SK-N-SH (cell line): ENCODE measurements around the gene EEF1B2. TPM values are rescaled to one million over a fixed set of nuclear protein-coding genes. Genes with fewer than 3 reads are reported as not detected.
"Not testable (repeated sequence)": the region's sequence is repeated elsewhere in the genome, so short reads cannot be mapped to it uniquely, and the experiment has no call there.

ENCODE experiments used
- CTCF ChIA-PET: fragments of 300-600, 350-600 bp; formaldehyde crosslinking; extraction: SDS; loops from one replicate; lab custom pipeline; 2021; lab: Yijun Ruan, JAX
- POLR2A ChIA-PET: fragments of 350-600 bp; sonication (Branson Sonifier 250); formaldehyde crosslinking; extraction: SDS; loops from one replicate; lab custom pipeline; 2020; ENCODE audit warnings: antibody characterized with exemption, inconsistent platforms; lab: Yijun Ruan, JAX
- DNase-seq: peaks from one replicate; pipeline ENCODE4 v3.0.0; 2012
- H2AFZ ChIP-seq: fragments of 200-600 bp; sonication (generic); 2 replicates; pipeline ENCODE4 v1.8.1; 2016; ENCODE audit warnings: antibody characterized with exemption, mild to moderate bottlenecking, low read depth
- H3F3A ChIP-seq: fragments of 200-600 bp; sonication (generic); replicated peaks from 2 replicates; pipeline ENCODE3; 2016; ENCODE audit warnings: antibody characterized with exemption, mild to moderate bottlenecking; ENCODE audit not compliant: insufficient read depth
- H3K27ac ChIP-seq, 2 experiments: fragments of 200-500 bp in 1 of 2; fragments of 200-600 bp in 1 of 2; sonication (Bioruptor generic) in 1 of 2; sonication (generic), shearing (Covaris generic) in 1 of 2; 2 replicates each; pipeline versions ENCODE4 v1.5.1 to v1.6.1; 2014 to 2016; ENCODE audit warnings: low read depth in 2 of 2, inconsistent platforms in 1 of 2, low read length in 1 of 2, mild to moderate bottlenecking in 1 of 2, mixed read lengths in 1 of 2
- H3K27me3 ChIP-seq: fragments of 200-600 bp; sonication (generic), shearing (Covaris generic); 2 replicates; pipeline ENCODE4 v1.6.1; 2016; ENCODE audit warnings: mixed run types; ENCODE audit not compliant: insufficient read depth
- H3K36me3 ChIP-seq, 2 experiments: fragments of 200-500 bp in 1 of 2; fragments of 200-600 bp in 1 of 2; sonication (Bioruptor generic) in 1 of 2; sonication (generic) in 1 of 2; replicated peaks in 1 of 2; 2 replicates each; pipeline versions ENCODE3 to v1.5.1; 2014 to 2016; ENCODE audit warnings: low read length in 1 of 2, mild to moderate bottlenecking in 1 of 2; ENCODE audit not compliant: insufficient read depth in 2 of 2, control insufficient read depth in 1 of 2
- H3K4me1 ChIP-seq, 2 experiments: fragments of 200-500 bp in 1 of 2; fragments of 200-600 bp in 1 of 2; sonication (Bioruptor generic) in 1 of 2; sonication (generic), shearing (Covaris generic) in 1 of 2; 2 replicates each; pipeline versions ENCODE4 v1.5.1 to v1.6.1; 2014 to 2016; ENCODE audit warnings: low read depth in 1 of 2, low read length in 1 of 2, mixed run types in 1 of 2; ENCODE audit not compliant: insufficient read depth in 2 of 2, control insufficient read depth in 1 of 2
- H3K4me2 ChIP-seq: fragments of 200-600 bp; sonication (generic), shearing (Covaris generic); 2 replicates; pipeline ENCODE4 v1.6.1; 2017; ENCODE audit warnings: mixed run types
- H3K4me3 ChIP-seq, 2 experiments: fragments of 200-500 bp in 1 of 2; fragments of 200-600 bp in 1 of 2; sonication (Bioruptor generic) in 1 of 2; sonication (generic), shearing (Covaris generic) in 1 of 2; 2 replicates each; pipeline versions ENCODE4 v1.5.1 to v1.8.1; 2014 to 2016; ENCODE audit warnings: low read depth in 2 of 2, inconsistent platforms in 1 of 2, low read length in 1 of 2, mild to moderate bottlenecking in 1 of 2, mixed read lengths in 1 of 2, moderate library complexity in 1 of 2
- H3K79me2 ChIP-seq: fragments of 200-600 bp; sonication (generic); 2 replicates; pipeline ENCODE4 v1.8.1; 2017; ENCODE audit warnings: mild to moderate bottlenecking; ENCODE audit not compliant: insufficient read depth
- H3K9ac ChIP-seq: fragments of 200-600 bp; sonication (generic); 2 replicates; pipeline ENCODE4 v1.6.1; 2017; ENCODE audit warnings: mixed run types
- H3K9me2 ChIP-seq: fragments of 200-600 bp; sonication (generic); 2 replicates; pipeline ENCODE4 v1.6.1; 2017; ENCODE audit warnings: mixed run types
- H3K9me3 ChIP-seq: fragments of 200-600 bp; sonication (generic); 2 replicates; pipeline ENCODE4 v1.6.1; 2017; ENCODE audit warnings: mixed run types, mild to moderate bottlenecking, moderate library complexity
- H4K20me1 ChIP-seq: fragments of 200-600 bp; sonication (generic); 2 replicates; pipeline ENCODE4 v1.6.1; 2017; ENCODE audit warnings: mild to moderate bottlenecking, mixed run types; ENCODE audit not compliant: insufficient read depth
- CHD2 ChIP-seq: fragments of 150-350 bp; IDR thresholded peaks from 2 replicates; pipeline ENCODE4 v1.6.1; 2018; ENCODE audit warnings: low read length; ENCODE audit not compliant: partially characterized antibody
- ELF1 ChIP-seq: IDR thresholded peaks from 2 replicates; pipeline ENCODE4 v1.4.0; 2012
- EP300 ChIP-seq, 2 experiments: IDR thresholded peaks; 2 replicates each; pipeline versions ENCODE4 v1.4.0 to v1.6.1; 2012; ENCODE audit warnings: borderline replicate concordance in 1 of 2, low read depth in 1 of 2, low read length in 1 of 2
- FOXM1 ChIP-seq: IDR thresholded peaks from 2 replicates; pipeline ENCODE4 v1.4.0; 2012; ENCODE audit warnings: low read depth, mild to moderate bottlenecking
- GATA2 ChIP-seq: sonication (generic); formaldehyde crosslinking; IDR thresholded peaks from 2 replicates; pipeline ENCODE4 v1.5.0; 2020; ENCODE audit warnings: mild to moderate bottlenecking, missing genetic modification reagents
- MEF2A ChIP-seq: IDR thresholded peaks from 2 replicates; pipeline ENCODE4 v1.4.0; 2012; ENCODE audit warnings: low read depth, borderline replicate concordance
- MXI1 ChIP-seq: IDR thresholded peaks from 2 replicates; pipeline ENCODE4 v1.6.1; 2012; ENCODE audit warnings: mild to moderate bottlenecking, low read depth, low read length, improper control_type of control experiment
- PBX3 ChIP-seq: IDR thresholded peaks from 2 replicates; pipeline ENCODE4; 2012
- RAD21 ChIP-seq: IDR thresholded peaks from 2 replicates; pipeline ENCODE4 v1.6.1; 2012; ENCODE audit warnings: mild to moderate bottlenecking, low read length
- RCOR1 ChIP-seq: fragments of 150-350 bp; IDR thresholded peaks from 2 replicates; pipeline ENCODE4 v1.6.1; 2017; ENCODE audit warnings: antibody characterized with exemption, low read length
- RXRA ChIP-seq: IDR thresholded peaks from 2 replicates; pipeline ENCODE4 v1.4.0; 2012; ENCODE audit warnings: low read depth, mild to moderate bottlenecking, borderline replicate concordance
- SMC3 ChIP-seq: IDR thresholded peaks from 2 replicates; pipeline ENCODE4 v1.6.1; 2012; ENCODE audit warnings: low read depth, low read length, improper control_type of control experiment
- TAF1 ChIP-seq: IDR thresholded peaks from 2 replicates; pipeline ENCODE4 v1.6.1; 2012; ENCODE audit warnings: low read depth, mild to moderate bottlenecking, low read length, moderate library complexity, borderline replicate concordance
- WGBS: methylation state at CpG from one replicate; pipeline ENCODE4 v1.1.6; 2017; ENCODE audit warnings: low lambda C conversion rate; 5-methylcytosine and 5-hydroxymethylcytosine counted together
- polyA plus RNA-seq, 3 experiments: library from polyadenylated mRNA; depleted of rRNA; stranded (reverse); fragments of >200 nt; gene quantifications; 2 replicates each; pipeline ENCODE4 v1.2.3, GENCODE V29; 2012

Gene EEF1B2
- polyA plus RNA-seq, 1 of the 3 experiments (the other 2 are of a cell fraction) = 815 TPM

- TF ChIP-seq GATA2 (CRISPR knock-in tag) = no peak
Measured at GRCh38 chr2:206158563-206159345, 941 bp upstream of the EEF1B2 start (continued).

- TF ChIP-seq MXI1 (peak; percentile 89; the same call in 1 of the 2 replicates), RCOR1 (no peak)
- peaks cover 5% of the 10 kb centered on the region for H3F3A ChIP-seq
- H3K4me2 ChIP-seq = peak overlapping the region; percentile 80
- peak overlapping the region; percentile 88 to 93 for H3K27ac ChIP-seq
- peaks cover 11% of the 10 kb centered on the region for H4K20me1 ChIP-seq
- DNase-seq = peak; percentile 79
- H3K27me3 ChIP-seq = no peaks in the 10 kb centered on the region
- 2% methylated on average over 24 of the region's 30 CpGs for WGBS
- no peaks in the 10 kb centered on the region for H3K9me2 ChIP-seq
- POLR2A ChIA-PET = interaction anchor here (1.1 kb wide), 2 partner anchors 44 to 74 kb away, joined by 3 to 7 read pairs; partner anchors contain the start of gene INO80D
- peak overlapping the region; percentile 82 for H2AFZ ChIP-seq
- peaks cover 4 to 12% of the 10 kb centered on the region in 2 experiments; a peak in 3 of 4 replicates for H3K4me1 ChIP-seq
- H3K9ac ChIP-seq = peak overlapping the region; percentile 85
- peaks cover 78% of the 10 kb centered on the region for H3K79me2 ChIP-seq
- H3K36me3 ChIP-seq = peaks cover 21 to 44% of the 10 kb centered on the region in 2 experiments
- peak overlapping the region; percentile 76 to 84 for H3K4me3 ChIP-seq
- CTCF ChIA-PET = interaction anchor here (0.7 to 1.4 kb wide), 3 partner anchors 104 to 272 kb away, joined by 3 read pairs; no protein-coding TSS in a partner anchor
- no peaks in the 10 kb centered on the region for H3K9me3 ChIP-seq
Measured at GRCh38 chr2:206160125-206160806, 571 bp downstream of the EEF1B2 start.

GRCh38 chr2:206160807-206161179, 1.1 kb downstream of the EEF1B2 start:
- no peaks in the 10 kb centered on the region for H3K9me3 ChIP-seq
- H3K27ac ChIP-seq = peak overlapping the region in 1 of 2 experiments; percentile 88; a peak in 2 of 4 replicates
- peaks cover 73% of the 10 kb centered on the region for H3K79me2 ChIP-seq
- peaks cover 11% of the 10 kb centered on the region for H4K20me1 ChIP-seq
- ChIA-PET POLR2A (no interaction called here), CTCF (interaction anchor here (0.7 to 1.4 kb wide), 3 partner anchors 103 to 272 kb away, joined by 3 read pairs; no protein-coding TSS in a partner anchor)
- 13% methylated on average over 2 of the region's 2 CpGs for WGBS
- no peaks in the 10 kb centered on the region for H3K9me2 ChIP-seq
- H3K4me2 ChIP-seq = peak overlapping the region; percentile 80
- no peak for DNase-seq
- H3K27me3 ChIP-seq = no peaks in the 10 kb centered on the region
- H3K4me1 ChIP-seq = peaks cover 4 to 12% of the 10 kb centered on the region in 2 experiments; a peak in 3 of 4 replicates
- peaks cover 5% of the 10 kb centered on the region for H3F3A ChIP-seq
- H2AFZ ChIP-seq = no peak overlapping the region
- TF ChIP-seq RXRA = no peak
- no peak for TF ChIP-seq RAD21
- no peak for TF ChIP-seq MEF2A
- TF ChIP-seq TAF1 = no peak
- TF ChIP-seq FOXM1 = no peak
- TF ChIP-seq CHD2 = no peak
- no peak for TF ChIP-seq SMC3
- TF ChIP-seq EP300 (IDR thresholded peaks at IDR 0.05; ENCODE audit: borderline replicate concordance in 1 of 2, low read depth in 1 of 2, low read length in 1 of 2) = no peak
- no peak for TF ChIP-seq ELF1
- no peak for TF ChIP-seq PBX3
- H3K4me3 ChIP-seq = peak overlapping the region; percentile 76 to 84
- H3K36me3 ChIP-seq = peaks cover 21 to 41% of the 10 kb centered on the region in 2 experiments
- H3K9ac ChIP-seq = peak overlapping the region; percentile 85; the same call in 1 of the 2 replicates

GRCh38 chr2:206162401-206162800, 2.7 kb downstream of the EEF1B2 start:
- Histone ChIP-seq H3K36me3 (peaks cover 21 to 42% of the 10 kb centered on the region in 2 experiments), H3K4me1 (peaks cover 3 to 12% of the 10 kb centered on the region in 2 experiments; a peak in 3 of 4 replicates), H3K79me2 (peaks cover 57% of the 10 kb centered on the region)
- H3K9ac ChIP-seq, H4K20me1 ChIP-seq, POLR2A ChIA-PET, CTCF ChIA-PET, H3K4me3 ChIP-seq, H2AFZ ChIP-seq, H3K9me3 ChIP-seq, DNase-seq, H3K27ac ChIP-seq, H3K4me2 ChIP-seq, H3K27me3 ChIP-seq, H3K9me2 ChIP-seq, H3F3A ChIP-seq: not testable (repeated sequence)
- 92% methylated on average over 4 of the region's 4 CpGs for WGBS
